HG03060 (cell line): ENCODE measurements around the gene ASIC3.
"Not testable (repeated sequence)": the region's sequence is repeated elsewhere in the genome, so short reads cannot be mapped to it uniquely, and the experiment has no call there.

Source experiments
- ATAC-seq: cut with Tn5 transposase; IDR thresholded peaks from one replicate; pipeline ENCODE4 v1.9.1; 2021; ENCODE audit warnings: low read depth, moderate number of reproducible peaks; ENCODE audit not compliant: unreplicated experiment

The ASIC3 gene

GRCh38 chr7:151032936-151033863 is 15.1 kb upstream of the ASIC3 start:
- no peak for ATAC-seq

DNA sequence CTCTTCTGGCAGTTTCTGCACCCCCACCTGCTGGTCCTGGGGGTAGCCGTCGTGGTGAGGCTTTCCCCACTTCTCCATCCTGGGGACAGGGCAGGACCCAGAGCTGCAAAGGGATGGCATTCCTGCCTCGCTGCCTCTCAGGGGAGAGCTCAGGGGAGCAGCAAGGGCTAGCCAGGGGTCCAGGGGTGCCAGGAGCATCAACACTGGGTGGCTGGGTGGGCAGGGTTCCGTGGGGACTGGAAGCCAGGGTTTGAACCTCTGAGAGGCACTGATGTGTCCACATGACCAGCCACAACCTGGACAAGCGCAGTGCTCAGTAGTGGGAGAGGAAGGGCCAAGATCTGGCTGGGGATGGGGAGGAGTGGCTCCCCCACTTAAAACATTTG is 14.5 kb upstream of the ASIC3 start:
- ATAC-seq, result no peak

DNA sequence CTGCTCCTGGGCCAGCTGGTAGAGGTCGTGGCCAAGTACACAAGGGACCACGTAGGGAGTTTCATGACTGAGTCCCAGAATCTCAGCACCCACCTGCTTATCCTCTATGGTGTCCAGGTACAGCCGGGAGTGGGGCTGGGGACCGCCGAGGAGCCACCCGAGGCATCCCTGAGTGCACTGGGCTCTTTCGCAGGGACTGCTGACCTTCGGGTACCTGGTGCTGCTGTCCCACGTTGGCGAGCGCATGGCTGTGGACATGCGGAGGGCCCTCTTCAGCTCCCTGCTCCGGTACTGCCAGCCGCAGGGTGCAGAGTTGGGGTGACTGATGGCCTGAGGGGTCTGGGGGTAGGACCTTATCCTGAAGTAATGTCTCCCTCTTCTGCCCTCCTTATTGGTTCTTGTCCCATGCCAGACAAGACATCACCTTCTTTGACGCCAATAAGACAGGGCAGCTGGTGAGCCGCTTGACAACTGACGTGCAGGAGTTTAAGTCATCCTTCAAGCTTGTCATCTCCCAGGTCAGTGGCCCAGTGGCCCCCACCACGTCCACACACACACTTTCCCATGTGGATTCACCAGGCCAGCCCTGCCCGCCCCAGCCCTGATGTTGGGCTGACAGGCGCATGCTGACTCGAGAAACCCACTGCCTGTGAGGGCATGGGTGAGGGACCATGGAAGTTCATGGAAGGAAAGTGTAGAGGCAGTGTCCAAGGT is 13.9 kb upstream of the ASIC3 start:
- ATAC-seq, result no peak

- no peak for ATAC-seq
Observed at GRCh38 chr7:151035026-151035717, 13.2 kb upstream of the ASIC3 start.

- no peak for ATAC-seq
Observed at GRCh38 chr7:151035902-151036301, 12.4 kb upstream of the ASIC3 start.

- no peak for ATAC-seq
Observed at GRCh38 chr7:151038951-151039849, 9.1 kb upstream of the ASIC3 start.

GRCh38 chr7:151039850-151040548 is 8.3 kb upstream of the ASIC3 start:
- ATAC-seq, result no peak

DNA sequence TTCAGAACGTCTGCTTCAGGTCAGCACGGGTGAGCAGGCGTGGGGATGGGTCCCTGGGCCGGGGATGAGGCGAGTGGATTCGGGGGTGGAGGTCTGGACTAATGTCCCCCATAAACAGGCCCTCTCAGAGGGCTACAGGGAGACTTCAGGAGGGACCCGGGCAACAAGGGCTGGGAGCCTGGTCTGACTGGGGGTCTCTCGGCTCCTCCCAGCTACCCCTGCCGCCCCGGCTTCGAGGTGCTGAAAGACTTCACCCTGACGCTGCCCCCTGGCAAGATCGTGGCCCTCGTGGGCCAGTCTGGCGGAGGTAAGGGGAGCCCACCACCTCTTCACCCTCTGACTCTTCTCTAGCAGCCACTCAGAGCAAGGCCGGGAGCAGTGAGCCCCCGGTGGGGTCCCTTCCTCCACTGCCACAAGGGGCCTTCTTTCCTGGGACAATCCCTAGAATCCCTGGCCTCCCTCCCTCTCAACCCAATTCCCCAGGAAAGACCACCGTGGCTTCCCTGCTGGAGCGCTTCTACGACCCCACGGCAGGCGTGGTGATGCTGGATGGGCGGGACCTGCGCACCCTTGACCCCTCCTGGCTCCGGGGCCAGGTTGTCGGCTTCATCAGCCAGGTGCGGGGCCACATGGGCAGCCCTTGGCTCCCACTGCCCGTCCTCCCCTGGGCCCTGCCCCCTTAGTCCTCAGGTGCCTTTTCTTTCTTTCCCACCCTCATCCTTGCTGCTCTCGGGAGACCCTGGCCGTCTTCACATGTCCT is 7.5 kb upstream of the ASIC3 start:
- no peak for ATAC-seq

DNA sequence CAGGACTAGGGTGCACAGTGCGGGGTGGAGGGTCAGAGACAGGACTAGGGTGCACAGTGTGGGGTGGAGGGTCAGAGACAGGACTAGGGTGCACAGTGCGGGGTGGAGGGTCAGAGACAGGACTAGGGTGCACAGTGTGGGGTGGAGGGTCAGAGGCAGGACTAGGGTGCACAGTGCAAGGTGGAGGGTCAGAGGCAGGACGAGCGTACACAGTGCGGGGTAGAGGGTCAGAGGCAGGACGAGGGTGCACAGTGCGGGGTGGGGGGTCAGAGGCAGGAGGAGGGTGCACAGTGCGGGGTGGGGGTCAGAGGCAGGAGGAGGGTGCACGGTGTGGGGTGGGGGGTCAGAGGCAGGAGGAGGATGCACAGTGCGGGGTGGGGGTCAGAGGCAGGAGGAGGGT is 4.9 kb upstream of the ASIC3 start:
- ATAC-seq, result not testable (repeated sequence)

GRCh38 chr7:151043959-151044358 is 4.4 kb upstream of the ASIC3 start:
- ATAC-seq, result no peak

DNA sequence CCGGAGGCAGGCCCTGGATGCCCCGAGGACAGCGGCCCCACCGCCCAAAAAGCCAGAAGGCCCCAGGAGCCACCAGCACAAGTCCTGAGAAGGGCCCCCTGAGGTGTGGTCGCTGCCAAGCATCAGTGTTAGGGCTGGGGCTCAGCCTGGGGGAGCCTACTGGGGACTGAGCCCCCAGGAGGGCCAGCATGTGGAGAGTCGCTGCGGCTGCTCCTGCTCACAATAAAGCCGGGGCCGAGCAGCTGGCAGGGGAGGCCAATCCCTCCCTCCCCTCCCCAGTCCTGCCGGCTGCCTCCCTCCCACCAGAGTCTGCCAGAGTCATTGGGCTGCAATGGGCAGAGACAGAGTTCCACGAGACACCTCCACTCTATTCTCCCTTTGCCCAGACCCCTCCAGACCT is 3.1 kb upstream of the ASIC3 start:
- ATAC-seq, result no peak

DNA sequence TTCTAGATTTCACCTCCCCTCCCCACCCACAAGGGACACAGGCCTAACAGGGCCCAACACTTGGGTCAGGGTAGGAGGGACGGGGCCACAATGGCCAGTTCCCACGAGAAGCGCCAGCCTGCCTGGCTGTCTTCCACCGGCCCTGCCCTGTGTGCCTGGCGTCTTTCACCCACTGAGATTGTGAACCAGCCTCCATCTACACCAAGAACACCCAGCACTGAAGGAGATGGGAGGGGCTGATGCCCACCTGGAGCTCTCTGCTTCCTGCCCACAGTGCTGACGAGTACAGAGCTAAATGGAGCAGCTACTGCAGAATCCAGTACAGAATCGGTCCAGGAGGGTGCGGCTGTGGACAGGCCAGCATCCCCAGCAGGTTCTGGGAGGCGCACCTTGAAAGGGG is 2.4 kb upstream of the ASIC3 start:
- ATAC-seq, result no peak

GRCh38 chr7:151046603-151047573 is 1.4 kb upstream of the ASIC3 start:
- no peak for ATAC-seq

GRCh38 chr7:151048911-151049463 is 656 bp downstream of the ASIC3 start:
- ATAC-seq, result no peak

GRCh38 chr7:151051108-151051507 is 2.8 kb downstream of the ASIC3 start:
- no peak for ATAC-seq

DNA sequence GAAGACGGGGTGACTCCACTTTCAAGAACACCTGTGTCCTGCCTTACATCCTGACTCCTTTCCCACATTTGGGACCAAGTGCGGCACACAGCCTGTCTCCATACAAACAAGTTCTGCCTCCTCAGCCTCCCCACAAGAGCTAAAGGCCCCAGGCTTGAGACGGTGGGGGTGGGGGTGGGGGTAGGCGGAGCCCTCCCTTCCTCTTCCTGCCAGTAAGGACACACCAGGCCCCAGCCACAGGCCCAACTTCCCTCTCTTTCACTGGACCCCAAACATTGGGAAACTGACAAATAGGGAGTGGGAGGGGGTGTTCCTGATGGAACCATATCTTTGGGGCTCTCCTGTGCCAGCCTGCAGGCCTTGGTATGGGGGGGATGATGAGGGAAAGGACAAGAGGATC is 4.8 kb downstream of the ASIC3 start:
- no peak for ATAC-seq

DNA sequence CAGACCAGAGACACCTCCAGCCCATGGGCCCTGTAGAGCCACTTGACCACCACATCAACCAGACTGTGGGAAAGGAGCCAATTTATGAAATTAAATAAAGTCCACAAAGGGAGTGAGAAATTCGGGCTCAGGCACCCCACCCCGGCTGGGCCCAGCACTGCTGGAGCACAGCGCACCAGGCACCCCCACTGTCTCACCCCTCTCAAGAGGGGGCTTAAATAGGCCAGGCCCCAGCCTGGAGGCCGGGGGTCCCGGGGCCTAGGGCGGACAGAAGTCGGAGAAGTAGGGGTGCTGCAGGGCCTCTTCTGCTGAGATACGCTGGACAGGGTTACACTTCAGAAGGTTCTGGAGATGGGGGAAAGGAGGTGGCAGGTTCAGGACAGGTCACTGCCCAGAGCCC is 5.4 kb downstream of the ASIC3 start:
- no peak for ATAC-seq

DNA sequence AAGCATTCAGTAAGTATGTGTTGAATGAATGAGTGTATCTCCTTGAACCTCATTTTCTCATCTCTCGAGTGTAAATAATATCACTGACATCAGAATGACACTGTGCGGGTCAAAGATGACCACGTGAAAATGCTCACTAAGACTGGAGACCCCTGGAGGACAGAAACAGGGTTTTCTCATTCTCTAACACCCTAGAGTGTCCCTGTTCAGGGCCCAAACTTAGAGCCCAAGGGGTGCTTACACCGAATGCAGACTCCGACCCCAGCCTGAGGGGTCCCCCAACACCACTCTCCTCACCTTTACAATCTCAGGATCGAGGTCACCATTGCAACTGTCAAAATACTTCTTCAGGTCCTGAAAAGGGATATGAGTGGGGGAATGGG is 7.9 kb downstream of the ASIC3 start:
- no peak for ATAC-seq
